ENCODE data around the gene SNRNP27.

- TF ChIP-seq POLR2A (IDR thresholded peaks at IDR 0.05) (no peak), CTCF (IDR thresholded peaks at IDR 0.05) (no peak)
These were observed 46.5 kb upstream of the SNRNP27 start for GRCh38 chr2:69847068-69847828.
